AG09319 (cell line): ENCODE results near the gene CCNYL1.
"Not testable (repeated sequence)": the region's sequence is repeated elsewhere in the genome, so short reads cannot be mapped to it uniquely, and the experiment has no call there.

Source experiments
- DNase-seq: peaks from one replicate; pipeline ENCODE4 v3.0.0-alpha.2; 2010; ENCODE audit warnings: low read depth; ENCODE audit errors: extremely low read depth
- CTCF ChIP-seq: IDR thresholded peaks from 2 replicates; pipeline ENCODE4 v1.5.1; 2011; ENCODE audit warnings: low read depth, mild to moderate bottlenecking, inconsistent platforms, low read length, moderate library complexity

Gene CCNYL1

DNA sequence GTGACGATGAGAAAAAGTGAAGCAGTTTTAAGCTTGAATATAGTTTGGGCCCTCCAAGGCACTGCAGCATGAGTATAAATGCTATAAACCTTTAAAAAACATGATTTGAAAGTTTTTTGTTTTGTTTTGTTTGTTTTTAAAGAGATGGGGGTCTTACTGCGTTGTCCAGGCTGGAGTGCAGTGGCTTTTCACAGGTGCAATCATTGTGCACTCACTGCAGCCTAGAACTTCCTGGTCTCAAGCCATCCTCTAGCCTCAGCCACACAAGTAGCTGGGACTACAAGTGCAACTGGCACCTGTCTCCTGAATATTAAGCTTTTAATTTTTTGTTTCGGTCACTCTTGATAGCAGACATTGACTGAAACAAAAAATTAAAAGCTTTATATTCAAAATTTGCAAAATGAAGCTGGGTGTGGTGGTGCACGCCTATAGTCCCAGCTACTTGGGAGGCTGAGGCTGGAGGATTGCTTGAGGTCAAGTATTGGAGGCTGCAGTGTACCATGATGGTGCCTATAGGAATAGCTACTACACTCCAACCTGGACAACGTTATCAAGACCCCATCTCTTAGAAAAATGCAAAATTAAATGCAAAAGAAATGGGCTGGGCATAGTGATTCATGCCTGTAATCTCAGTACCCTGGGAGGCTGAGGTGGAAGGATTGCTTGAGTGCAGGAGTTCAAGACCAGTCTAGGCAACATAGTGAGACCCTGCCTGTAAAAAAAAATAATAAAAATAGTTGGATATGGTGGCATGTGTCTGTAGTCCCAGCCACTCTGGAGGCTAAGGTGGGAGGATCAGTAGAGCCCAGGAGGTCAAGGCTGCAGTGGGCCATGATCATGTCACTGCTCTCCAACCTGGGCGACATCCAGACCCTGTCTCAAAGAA, 43.3 kb downstream of the CCNYL1 start:
- no peak for TF ChIP-seq CTCF
- no peak for DNase-seq

DNA sequence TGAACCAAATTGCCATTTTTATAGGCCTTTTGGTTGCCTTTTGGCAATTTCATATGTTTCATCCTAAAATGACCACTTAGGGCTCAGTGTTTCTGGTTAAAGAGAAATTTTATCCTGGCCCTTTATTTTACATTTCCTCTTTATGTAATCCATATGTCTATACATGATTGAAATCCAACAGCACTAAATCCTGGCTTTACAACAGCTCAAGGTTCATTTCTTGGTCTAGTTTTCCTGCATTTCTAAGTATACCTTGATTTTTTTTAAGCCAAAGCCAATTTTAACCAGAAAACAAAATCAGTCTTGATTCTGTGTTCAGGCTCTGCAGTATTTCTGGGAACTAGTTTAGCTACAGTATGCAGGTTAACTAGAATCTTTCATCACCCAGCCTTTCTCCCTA, 46.6 kb downstream of the CCNYL1 start:
- no peak for DNase-seq
- no peak for TF ChIP-seq CTCF

DNA sequence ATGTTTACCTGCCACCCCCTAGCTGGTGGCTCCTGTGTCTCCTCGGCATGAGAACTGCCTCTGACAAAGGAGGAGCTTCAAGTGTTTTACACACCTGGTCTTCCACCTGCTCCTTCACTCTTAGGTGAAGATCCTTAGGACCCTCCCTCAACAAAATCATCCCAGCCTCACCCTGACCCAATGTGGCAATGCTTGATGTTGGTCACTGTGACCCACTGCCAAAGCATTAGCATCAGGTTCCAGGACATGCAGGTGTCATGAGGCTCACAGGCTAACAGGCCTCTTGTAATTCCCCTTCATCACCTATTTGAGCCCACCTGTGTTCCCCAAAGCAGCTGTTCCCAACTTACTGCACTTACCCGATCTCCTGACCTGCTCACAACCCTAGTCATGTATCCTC, 48.5 kb downstream of the CCNYL1 start:
- TF ChIP-seq CTCF: no peak
- DNase-seq: no peak

- TF ChIP-seq CTCF: no peak
- DNase-seq: no peak
Observed at GRCh38 chr2:207760453-207760852, 49.0 kb downstream of the CCNYL1 start.

DNA sequence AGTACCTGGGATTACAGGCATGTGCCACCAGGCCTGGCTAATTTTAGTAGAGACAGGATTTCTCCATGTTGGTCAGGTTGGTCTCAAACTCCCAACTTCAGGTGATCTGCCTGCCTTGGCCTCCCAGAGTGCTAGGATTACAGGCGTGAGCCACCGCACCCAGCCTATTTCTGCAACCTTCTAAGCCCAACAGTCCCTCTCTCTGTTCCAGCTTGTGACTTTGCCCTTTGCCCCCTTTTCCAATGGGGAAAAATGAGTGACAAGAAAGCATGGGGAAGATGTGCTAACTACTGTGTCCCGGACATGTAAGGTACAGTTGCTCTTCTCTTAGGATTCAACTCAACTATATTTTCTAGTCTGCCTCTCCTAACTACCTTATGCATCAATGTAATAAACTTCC, 50.0 kb downstream of the CCNYL1 start:
- DNase-seq: not testable (repeated sequence)

GRCh38 chr2:207762146-207762545, 50.7 kb downstream of the CCNYL1 start:
- TF ChIP-seq CTCF: no peak
- no peak for DNase-seq

- no peak for TF ChIP-seq CTCF
- DNase-seq: no peak
Observed at GRCh38 chr2:207763303-207763917, 52.0 kb downstream of the CCNYL1 start.
